Activated naive CD8-positive, alpha-beta T cell treated with anti-CD3 and anti-CD28 coated beads, Interleukin-2, amount 50 U/mL, for 16 hours (primary cell): ENCODE data around the gene SPNS2.
A peak's percentile ranks its signal among the peaks of the same experiment; 100 is the strongest.

Experiments
- DNase-seq: peaks from one replicate; pipeline ENCODE4 v3.0.0-alpha.2; 2020; ENCODE audit warnings: low read depth, low spot score

The SPNS2 gene

GRCh38 chr17:4480929-4481898 is 17.5 kb upstream of the SPNS2 start:
- DNase-seq, result peak; percentile 7

DNA sequence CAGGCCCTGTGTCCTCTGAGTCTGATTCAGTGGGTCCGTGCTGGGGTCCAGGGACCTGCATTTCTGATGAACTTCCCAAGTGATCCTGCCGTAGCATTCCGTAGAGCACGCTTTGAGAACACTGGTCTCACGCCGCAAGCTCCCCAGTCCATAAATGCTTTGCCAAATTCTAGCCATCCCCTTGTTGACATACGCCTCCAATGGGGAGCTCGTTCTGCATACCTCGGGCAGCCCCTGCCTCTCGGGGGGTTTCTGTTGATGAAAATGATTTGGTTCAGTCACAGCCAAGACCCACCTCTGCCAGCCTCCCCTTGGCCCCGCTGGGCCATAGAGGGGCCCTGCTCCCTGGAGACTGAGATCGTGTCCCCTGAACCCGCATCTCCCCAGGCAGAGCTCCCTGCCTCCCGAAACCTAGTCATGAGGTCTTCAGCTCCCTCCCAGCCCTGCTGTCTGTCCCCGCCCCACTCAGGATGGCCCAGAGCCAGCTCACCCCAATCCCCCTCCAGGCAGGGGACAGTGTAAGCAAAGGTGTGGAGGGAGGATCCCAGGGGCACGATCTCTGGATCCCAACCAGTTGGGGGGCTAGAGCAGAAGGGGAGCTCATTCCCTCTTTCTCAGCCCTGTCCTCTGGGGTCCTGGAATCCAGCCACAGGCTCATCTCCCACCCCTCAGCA is 16.2 kb upstream of the SPNS2 start:
- no peak for DNase-seq

GRCh38 chr17:4483012-4483840 is 15.5 kb upstream of the SPNS2 start:
- no peak for DNase-seq

DNA sequence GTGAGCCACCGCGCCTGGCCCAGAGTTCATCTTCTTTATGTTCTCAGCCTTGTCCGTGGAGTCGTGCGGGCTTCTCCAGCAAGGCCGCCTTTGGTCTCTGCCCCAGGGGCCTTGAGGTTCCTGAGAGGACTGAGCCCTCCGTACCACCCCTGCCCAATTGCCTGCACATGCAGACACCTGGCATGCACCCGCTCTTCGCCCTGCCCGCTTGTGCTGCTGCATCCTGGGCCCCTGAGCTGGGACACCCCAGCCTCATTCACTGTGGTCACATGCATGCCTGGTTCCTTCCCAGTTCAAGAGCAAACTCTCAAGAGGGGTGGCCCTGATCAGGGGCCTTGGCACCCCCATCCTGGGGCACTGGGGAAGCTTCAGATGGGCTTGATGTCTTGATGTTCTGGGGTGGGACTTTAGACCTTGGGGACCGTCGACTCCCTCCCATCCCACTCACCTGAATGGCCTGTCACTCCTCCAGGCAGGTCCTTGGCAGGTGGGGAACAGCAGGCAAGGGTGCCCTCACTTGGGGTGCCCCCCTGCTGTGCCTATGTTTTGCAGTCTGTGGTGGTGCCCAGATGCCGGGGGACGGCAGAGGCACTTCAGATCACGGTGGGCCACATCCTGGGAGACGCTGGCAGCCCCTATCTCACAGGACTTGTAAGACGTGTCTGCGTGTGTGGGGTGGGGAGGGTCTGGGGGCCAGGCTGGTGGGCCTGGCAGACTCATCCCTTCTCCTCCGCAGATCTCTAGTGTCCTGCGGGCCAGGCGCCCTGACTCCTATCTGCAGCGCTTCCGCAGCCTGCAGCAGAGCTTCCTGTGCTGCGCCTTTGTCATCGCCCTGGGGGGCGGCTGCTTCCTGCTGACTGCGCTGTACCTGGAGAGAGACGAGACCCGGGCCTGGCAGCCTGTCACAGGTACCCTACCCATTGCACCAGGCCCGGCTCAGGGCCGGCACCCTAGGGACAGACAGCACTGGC is 12.7 kb upstream of the SPNS2 start:
- peak; percentile 19 for DNase-seq

- DNase-seq, result no peak
These were observed 11.4 kb upstream of the SPNS2 start for GRCh38 chr17:4487296-4487695.

GRCh38 chr17:4487820-4488716 is 10.6 kb upstream of the SPNS2 start:
- no peak for DNase-seq

DNA sequence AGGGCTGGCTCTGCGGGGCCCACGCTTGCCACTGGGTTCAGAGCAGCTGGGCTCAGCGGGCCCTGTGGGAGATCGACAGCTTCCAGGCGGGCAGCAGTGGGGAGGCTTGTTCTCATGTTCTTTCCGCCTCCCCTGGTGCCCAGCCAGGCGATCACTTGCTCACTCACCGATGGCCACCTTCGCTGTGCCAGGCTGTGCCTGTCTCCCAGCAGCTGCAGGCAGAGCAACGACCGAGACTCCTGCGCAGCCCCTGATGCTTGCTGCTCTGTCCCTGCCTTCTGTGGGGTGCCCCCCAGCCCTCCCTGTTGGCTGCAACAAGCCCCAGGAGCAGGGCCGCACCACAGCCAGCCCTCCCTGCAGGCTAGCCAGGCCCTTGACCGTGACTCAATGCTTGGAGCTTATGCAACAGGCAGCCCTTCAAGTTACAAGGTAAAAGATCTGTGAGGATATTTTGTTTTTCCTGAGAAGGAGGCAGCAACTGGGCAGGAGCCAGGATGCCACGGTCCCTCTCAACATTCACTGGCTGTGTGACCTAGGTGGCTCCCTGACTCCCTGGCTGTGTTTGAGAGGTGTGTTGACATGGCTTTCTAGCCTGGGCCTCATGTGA is 9.6 kb upstream of the SPNS2 start:
- DNase-seq, result no peak

GRCh38 chr17:4490109-4490591 is 8.5 kb upstream of the SPNS2 start:
- no peak for DNase-seq

- no peak for DNase-seq
These were observed 8.0 kb upstream of the SPNS2 start for GRCh38 chr17:4490637-4491061.

DNA sequence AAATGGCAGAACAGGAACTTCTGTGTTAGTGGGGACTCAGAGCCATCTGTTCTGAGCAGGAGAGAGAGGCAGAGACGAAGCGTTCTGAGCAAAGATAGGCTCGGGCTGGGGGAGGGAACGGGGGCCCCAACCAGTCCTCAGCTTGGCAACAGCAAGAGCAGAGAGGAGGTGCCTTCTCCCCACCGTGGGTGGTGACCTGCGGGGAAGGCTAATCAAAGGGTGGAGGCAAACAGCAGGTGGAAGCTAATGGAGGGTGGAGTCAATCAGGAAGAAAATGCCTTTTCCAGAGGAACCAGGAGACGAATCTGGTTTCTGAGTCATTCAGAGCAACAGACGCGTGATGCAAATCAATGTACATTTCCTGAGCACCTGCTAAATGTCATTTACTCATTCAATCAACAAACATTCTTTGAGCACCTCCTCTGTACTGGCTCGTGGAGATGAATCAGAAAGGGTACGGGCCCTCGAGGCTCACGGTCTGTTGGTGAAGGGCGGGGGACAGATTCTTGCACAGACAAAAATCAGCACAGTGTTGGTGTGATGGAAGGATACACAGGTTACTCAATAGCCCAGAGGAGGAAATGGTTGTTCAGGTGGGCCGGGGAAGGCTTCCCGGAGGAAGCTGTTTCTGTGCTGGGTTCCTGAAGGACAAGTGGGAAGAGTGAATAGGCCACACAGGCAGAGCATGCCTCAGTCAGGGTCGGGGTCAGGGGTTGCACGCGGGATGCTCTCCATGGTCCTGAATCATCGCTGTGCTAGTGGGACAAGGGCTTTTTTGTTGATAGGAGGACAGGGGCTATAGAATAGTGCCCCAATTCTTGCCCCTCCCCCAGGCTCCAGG is 5.7 kb upstream of the SPNS2 start:
- no peak for DNase-seq

- DNase-seq, result no peak
These were observed 1.4 kb upstream of the SPNS2 start for GRCh38 chr17:4497101-4497824.

GRCh38 chr17:4499431-4500190 is 930 bp downstream of the SPNS2 start:
- no peak for DNase-seq

DNA sequence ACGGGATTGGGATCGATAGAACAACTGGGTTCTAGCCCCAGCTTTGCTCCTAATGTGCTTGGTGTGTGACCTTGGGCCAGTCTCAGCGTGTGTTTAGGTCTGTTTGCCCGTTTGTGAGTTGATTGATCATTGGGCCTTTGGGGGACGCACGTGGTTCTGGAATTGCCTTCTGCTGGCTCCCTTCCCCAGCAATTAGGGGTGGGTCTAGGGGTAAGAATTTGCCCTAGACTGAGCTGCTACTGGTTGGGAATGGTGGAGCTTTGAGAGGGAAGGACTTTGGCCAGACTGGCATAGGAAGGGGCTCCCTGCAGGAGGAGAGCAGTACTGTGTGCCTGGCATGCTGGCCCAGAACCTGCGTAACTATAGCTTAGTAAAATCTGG is 1.5 kb downstream of the SPNS2 start:
- DNase-seq, result no peak

DNA sequence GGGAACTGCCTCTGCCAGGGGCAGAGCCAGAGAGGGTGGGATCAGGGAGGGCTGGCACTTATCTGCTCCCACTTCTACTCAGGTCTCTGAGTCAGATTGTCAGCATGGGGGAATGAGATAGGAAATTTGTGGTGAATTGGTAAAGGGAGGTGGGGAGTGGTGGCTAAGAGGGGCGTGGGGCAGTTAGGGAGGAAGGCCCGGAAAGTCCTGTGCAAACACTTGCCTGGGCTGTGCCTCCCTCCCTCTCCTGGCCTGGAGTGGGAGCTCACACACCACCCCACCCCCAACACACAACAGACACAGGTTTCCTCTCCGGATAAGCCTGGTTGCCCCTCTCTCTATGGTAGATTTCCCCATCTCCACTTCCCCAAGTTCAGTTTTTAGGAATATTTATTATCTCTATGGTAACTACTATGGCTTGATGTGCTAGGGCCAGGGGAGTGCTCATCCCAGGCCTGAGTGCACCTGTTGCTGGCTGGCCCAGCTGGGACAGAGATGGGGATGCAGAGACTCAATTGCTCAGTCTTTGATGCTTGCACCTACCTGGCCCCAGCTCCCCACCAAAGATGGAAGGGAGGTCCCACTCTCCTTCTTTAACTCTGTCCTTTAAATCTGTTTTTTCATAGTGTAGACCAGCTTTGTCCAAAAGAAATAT is 2.7 kb downstream of the SPNS2 start:
- no peak for DNase-seq

DNA sequence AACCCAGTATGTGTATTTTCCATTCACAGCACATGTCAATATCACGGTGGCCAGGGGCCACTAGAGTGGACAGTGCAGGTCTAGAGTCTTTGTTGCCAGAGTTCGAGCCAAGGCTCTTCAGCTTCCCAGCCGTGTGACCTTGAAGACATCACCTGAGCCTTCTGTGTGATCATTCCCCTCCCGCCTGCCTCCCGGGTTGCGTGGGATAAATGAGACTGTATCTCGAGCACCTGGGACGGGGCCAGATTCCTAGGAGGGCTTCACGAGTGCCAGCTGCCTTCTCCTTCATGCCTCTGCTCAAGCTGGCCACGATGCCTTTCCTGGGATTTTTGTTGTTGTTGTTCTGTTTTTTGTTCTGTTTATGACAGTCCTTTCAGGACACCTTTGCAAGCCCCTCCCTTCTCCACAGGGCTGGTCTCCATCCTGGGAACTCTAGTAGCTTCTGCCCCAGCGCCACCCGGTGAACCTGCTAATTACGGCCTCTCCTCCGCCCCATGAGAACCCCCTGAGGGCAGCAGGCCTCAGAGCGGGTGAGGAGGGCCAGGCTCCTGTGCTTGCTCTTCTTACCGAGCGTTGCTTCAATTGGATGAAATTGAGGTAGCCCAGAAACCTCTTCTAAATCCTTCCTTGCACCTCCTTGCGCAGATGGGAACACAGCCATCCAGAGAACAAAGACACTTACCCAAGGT is 3.9 kb downstream of the SPNS2 start:
- DNase-seq, result no peak
